GM12878 (cell line): Measurements from ENCODE around the gene RHBDF2.

Experiments used
- CBFB ChIP-seq: IDR thresholded peaks from 2 replicates; pipeline ENCODE4 v1.6.1; 2016; ENCODE audit warnings: antibody characterized with exemption, low read depth
- EP300 ChIP-seq, 2 experiments: fragments of 150-350 bp in 1 of 2; IDR thresholded peaks; 2 replicates each; pipeline ENCODE4 v1.6.1; 2011 to 2012; ENCODE audit warnings: low read depth in 2 of 2, low read length in 2 of 2, borderline replicate concordance in 1 of 2, improper control_type of control experiment in 1 of 2, inconsistent platforms in 1 of 2; ENCODE audit not compliant: control insufficient read depth in 1 of 2
- EZH2 ChIP-seq: IDR thresholded peaks from 2 replicates; pipeline ENCODE4 v1.6.1; 2012; ENCODE audit warnings: low read depth, mild to moderate bottlenecking, control low read depth, inconsistent platforms, low read length, borderline replicate concordance; ENCODE audit not compliant: control insufficient read depth
- NRF1 ChIP-seq: conservative IDR thresholded peaks from 2 replicates; pipeline ENCODE4 v1.6.1; 2011; ENCODE audit warnings: mild to moderate bottlenecking, low read depth, low read length, improper control_type of control experiment
- POLR2A ChIP-seq: IDR thresholded peaks from 2 replicates; pipeline ENCODE4 v1.6.1; 2011; ENCODE audit warnings: low read depth, mild to moderate bottlenecking, low read length
- TCF12 ChIP-seq: IDR thresholded peaks from 2 replicates; pipeline ENCODE4 v1.6.1; 2011; ENCODE audit warnings: low read depth, mild to moderate bottlenecking, low read length
- YY1 ChIP-seq: IDR thresholded peaks from 2 replicates; pipeline ENCODE4 v1.6.1; 2011; ENCODE audit warnings: low read depth, mild to moderate bottlenecking, low read length
- TF ChIP-seq, protein P1 (sequence below), 3 experiments: IDR thresholded peaks in 2 of 3; conservative IDR thresholded peaks in 1 of 3; 2 replicates each; pipeline ENCODE4 v1.5.1; 2011; ENCODE audit warnings: low read depth in 3 of 3, low read length in 3 of 3, mild to moderate bottlenecking in 3 of 3, control low read depth in 2 of 3, moderate library complexity in 2 of 3, inconsistent platforms in 1 of 3, mixed read lengths in 1 of 3; ENCODE audit not compliant: control insufficient read depth in 2 of 3, insufficient read depth in 1 of 3; ENCODE audit errors: extremely low read depth in 1 of 3

DNA sequence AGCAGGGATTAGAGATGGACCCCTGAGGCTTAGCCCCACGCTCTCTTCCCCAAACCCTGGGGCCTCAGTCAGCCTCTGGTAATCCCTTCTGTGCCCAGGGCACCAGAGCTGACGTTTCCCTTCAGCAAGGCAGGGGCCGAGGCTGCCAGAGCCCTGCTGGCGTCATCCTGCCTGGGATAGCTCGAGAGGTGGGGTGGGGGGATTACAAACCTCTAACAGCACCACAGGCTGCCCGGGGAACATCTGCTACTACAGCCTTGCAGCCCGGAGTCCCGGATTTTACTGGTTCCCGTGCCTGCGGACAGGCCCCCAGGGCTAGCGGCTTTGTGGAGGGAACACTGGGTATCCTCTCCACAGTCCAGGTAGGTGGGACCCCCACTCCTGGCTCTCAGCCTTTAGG is 33.9 kb downstream of the RHBDF2 start, which contains the start of gene AANAT:
- TF ChIP-seq EP300 (IDR thresholded peaks at IDR 0.05; ENCODE audit: borderline replicate concordance in 1 of 2, control insufficient read depth in 1 of 2, low read depth in 2 of 2, low read length in 2 of 2): no peak
- TF ChIP-seq, protein P1, sequence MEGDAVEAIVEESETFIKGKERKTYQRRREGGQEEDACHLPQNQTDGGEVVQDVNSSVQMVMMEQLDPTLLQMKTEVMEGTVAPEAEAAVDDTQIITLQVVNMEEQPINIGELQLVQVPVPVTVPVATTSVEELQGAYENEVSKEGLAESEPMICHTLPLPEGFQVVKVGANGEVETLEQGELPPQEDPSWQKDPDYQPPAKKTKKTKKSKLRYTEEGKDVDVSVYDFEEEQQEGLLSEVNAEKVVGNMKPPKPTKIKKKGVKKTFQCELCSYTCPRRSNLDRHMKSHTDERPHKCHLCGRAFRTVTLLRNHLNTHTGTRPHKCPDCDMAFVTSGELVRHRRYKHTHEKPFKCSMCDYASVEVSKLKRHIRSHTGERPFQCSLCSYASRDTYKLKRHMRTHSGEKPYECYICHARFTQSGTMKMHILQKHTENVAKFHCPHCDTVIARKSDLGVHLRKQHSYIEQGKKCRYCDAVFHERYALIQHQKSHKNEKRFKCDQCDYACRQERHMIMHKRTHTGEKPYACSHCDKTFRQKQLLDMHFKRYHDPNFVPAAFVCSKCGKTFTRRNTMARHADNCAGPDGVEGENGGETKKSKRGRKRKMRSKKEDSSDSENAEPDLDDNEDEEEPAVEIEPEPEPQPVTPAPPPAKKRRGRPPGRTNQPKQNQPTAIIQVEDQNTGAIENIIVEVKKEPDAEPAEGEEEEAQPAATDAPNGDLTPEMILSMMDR (IDR thresholded peaks at IDR 0.05 in 2 of 3, conservative IDR thresholded peaks at IDR 0.05 in 1 of 3; ENCODE audit: control insufficient read depth in 2 of 3, extremely low read depth in 1 of 3, insufficient read depth in 1 of 3, low read depth in 3 of 3, low read length in 3 of 3): no peak
- TF ChIP-seq EZH2: no peak
- no peak for TF ChIP-seq CBFB
- TF ChIP-seq TCF12: no peak
- no peak for TF ChIP-seq NRF1
- no peak for TF ChIP-seq POLR2A
- TF ChIP-seq YY1: no peak
